NCI-H2227 treated with DMSO at 0.1 percent for 48 hours (cell line): ENCODE measurements around the gene AGER.
A peak's percentile ranks its signal among the peaks of the same experiment; 100 is the strongest.
"Not testable (repeated sequence)": the region's sequence is repeated elsewhere in the genome, so short reads cannot be mapped to it uniquely, and the experiment has no call there.

Source experiments
- DNase-seq: peaks from one replicate; lab custom pipeline; 2025; lab: John Stamatoyannopoulos, UW

Gene AGER

GRCh38 chr6:32186151-32186840 is 2.2 kb upstream of the AGER start:
- DNase-seq = not testable (repeated sequence)

DNA sequence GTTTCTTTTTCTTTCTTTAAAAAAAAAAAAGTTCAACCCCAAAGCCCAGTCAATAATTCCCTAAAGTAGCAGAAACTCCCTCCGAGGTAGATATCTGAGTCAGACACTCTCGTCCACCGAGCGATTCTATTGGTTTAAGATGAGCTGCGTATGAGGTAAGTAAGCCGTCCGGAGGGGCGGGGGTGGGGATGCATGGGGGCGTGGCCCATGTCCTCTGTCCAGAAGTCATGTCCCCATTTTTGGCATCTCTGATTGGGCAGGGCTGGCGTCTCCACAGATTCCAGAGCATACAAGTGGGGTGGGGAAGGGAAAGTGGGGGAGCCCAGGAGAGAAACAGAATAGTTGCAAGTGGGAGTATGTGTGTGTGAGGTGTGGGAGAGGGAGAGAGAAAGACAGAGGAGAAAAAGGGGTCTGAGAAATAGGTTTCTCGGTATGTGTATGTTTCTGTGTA is 1.7 kb upstream of the AGER start:
- DNase-seq = peak; percentile 35

- no peak for DNase-seq
Observed at GRCh38 chr6:32183483-32184083, 470 bp downstream of the AGER start.

- no peak for DNase-seq
Observed at GRCh38 chr6:32183030-32183429, 1.0 kb downstream of the AGER start.

- no peak for DNase-seq
Observed at GRCh38 chr6:32182555-32182981, 1.5 kb downstream of the AGER start.

DNA sequence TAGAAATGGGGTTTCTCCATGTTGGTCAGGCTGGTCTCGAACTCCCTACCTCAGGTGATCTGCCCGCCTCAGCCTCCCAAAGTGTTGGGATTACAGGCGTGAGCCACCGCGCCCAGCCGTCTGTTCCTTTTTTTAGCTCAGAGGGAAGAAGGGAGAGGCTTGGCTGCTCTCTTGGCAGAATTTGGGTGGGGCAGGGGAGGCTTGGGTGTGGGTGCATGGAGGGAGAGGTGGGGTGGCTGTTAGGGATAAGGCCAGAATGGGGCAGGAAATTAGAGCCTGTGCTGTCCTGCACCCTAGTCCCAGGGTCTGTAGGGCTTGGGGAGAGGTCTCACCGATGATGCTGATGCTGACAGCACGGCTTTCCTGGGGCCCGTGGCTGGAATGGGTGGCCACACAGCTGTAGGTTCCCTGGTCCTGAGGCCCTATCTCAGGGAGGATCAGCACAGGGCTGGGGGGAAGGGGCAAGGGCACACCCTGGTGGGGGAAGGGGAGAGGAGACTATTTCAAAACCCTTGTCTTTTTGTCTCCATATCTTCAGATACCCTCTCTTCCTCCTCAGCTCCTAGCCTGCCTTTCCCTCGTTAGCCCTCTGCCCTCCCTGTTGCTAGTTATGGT is 2.0 kb downstream of the AGER start:
- DNase-seq = no peak

- DNase-seq = no peak
Observed at GRCh38 chr6:32181148-32181702, 2.8 kb downstream of the AGER start.

DNA sequence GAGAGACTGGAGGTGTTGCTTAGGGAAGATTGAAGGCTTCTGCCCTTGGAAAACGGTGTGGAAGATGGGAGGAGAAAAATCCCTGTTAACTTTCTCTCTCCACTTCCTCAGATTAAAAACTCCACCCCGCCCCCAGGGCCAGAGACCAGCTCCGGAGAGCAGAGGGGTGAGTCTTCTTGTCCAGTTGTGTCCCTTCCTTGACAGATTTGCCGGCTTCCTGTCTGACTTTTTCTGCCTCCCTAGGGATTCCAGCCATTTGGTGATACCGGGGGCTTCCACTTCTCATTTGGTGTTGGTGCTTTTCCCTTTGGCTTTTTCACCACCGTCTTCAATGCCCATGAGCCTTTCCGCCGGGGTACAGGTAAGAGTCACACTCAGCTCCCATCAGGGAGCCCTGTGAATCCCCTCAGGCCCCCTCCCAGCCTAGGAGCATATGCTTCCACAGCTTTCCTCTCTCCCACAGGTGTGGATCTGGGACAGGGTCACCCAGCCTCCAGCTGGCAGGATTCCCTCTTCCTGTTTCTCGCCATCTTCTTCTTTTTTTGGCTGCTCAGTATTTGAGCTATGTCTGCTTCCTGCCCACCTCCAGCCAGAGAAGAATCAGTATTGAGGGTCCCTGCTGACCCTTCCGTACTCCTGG is 4.2 kb downstream of the AGER start:
- no peak for DNase-seq

DNA sequence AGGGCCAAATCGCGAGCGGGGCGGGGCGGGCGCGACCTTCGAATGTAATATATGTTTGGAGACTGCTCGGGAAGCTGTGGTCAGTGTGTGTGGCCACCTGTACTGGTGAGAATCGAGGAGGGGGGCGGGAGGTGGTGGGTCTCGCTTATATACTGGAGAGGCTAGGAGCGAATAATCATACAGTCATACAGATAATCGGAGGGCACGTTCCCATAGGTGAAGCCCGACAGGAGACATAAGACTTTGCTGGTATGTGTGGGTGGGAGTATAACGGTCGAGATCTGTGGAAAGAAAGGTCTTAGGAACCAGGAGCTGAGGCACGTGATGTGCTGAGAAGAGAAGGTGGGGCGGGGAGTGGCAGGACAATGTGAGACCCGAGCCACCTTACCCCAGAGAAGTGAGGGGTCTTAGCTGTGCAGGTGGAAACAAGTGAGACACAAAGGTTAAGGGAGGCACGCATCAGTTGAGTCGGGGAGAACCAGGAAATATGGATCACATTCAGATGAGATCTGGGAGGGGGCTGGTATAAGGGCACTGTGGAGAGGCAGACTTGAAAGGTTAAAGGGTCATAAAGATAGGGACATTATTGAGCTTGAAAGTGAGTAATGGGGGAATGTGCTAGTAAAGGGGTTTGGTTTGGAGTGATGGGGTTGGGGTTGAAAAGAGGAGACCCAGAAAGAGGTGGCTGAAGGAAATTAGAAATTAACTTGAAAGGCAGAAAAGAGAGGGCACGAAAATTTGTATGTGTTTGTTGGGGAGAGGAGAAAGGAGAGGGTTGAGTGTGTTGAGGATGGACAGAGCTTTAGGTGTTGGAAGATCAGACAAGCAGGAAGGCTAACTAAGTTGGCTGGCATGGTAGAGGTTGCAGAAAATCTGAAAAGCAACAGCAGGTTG is 5.3 kb downstream of the AGER start:
- DNase-seq = no peak

- peak; percentile 100 for DNase-seq
Observed at GRCh38 chr6:32177788-32178546, 6.1 kb downstream of the AGER start, which contains the start of gene RNF5. Gene RNF5, plus strand, starts transcription at chr6:32178405. Its CDS starts 107 bp downstream, at chr6:32178512.

GRCh38 chr6:32177183-32177787 is 6.8 kb downstream of the AGER start:
- DNase-seq = no peak

- peak; percentile 57 for DNase-seq
Observed at GRCh38 chr6:32176476-32177182, 7.4 kb downstream of the AGER start.

DNA sequence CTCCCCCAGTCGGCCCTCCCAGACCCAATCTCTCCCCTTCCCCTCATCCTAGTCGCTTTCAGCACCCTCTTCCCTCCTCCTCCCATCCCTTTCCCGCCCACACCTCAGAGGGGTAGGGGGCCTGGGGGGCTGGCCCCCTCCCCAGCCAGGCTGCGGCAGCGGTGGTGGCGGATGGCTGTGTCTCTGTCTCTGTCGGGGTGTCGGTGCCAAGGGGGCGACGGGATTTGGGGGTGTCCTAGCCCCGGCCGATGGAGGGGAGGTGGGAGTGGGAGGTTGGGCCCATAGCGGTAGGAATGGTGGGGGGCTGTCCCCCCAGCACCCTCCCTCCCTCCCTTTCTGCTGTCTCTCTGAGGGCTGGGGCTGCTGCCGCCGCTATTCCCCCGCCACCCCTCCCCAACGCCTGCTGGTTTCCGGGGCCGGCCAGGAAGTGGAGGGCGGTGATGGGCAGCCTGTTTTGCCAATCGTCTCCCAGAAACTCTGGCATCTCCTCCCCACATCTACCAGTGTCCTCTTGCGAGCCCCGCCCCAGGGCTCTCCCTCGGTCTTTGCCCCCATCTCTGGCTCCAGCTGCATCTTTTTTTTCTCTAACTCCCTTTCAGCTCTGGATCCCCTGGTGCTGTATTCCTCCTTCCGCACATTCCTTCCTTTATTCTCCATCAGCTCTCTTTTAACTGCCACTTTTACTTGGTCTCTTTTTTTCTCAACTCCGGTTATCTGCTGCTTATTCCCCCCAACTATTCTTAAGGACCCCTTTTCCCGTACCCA is 8.2 kb downstream of the AGER start, which contains the start of gene AGPAT1:
Gene AGPAT1, minus strand, starts transcription at position 374 of the 765 bp plus-strand sequence. CDS start 4,588 bp downstream, outside the sequence.
- peak; percentile 94 for DNase-seq

DNA sequence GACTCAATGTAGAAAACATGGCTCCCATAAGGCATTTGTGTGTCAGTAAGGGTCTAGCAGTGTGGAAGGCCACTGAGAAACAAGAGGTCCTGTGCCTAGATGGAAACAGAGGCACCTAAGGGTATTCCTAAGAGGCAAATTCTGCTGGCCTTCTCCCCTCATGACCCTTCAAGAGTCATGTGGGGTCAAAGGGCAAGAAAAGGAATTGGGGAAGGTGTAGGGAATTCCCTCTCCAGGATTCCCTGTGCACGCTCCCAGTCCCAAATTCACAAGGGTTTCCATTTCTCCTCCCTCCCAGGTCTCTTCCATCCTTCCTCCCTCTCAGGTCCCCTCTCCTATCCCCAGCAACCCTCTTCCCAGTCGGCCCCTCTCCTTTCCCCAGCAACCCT is 8.7 kb downstream of the AGER start:
- DNase-seq = no peak

GRCh38 chr6:32174416-32174815 is 9.6 kb downstream of the AGER start:
- DNase-seq = no peak

DNA sequence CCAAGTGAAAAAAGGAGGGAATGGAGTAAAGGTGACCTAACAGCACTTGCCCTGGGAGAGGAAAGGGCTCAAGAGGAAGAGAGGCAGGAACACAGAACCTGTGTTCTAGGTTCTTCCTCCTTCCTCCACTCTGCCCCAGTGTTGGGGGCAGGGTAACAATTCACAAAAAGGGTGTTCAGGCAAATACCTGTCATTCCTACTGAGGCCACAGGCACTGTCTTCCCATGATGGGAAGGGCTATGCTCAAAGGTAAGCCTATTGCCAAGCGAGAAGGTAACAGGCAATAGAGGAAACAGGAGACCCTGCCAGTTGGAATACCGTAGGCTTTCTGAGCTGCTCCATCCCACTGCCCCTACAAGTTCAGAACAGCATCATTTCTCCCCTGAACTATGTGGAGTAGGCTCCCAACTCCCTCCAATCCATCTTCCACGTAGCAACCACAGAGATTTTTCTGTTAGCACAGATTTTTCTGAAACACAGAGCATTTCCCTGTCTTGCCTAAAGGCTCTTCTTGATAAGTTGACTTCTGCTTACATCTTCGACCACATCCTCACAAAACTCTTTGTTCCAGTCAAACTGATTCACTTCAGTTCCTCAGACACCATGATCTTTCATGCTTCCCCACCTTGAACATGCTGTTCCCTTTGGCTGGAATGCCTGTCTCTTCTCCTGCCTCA is 10.9 kb downstream of the AGER start:
- DNase-seq = no peak

- no peak for DNase-seq
Observed at GRCh38 chr6:32171234-32171633, 12.8 kb downstream of the AGER start.

DNA sequence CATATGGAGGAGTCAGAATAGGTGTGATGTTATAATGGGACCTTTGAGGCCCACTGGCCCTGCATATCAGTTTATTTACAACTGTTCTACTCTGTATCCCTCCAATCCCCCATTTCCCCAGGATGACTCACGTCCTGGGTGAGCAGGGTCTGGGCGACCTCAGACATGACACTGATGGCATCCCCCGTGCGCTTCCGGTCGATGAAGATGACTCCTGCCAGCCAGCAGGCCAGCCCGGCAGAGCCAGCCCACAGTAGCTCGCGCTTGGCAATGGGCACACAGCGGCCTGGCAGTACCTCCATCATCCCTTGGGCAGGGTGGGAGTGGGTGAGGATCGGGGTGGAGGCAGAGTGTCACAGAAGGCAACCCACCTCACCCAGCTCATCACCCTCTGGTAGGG is 13.8 kb downstream of the AGER start:
- DNase-seq = no peak
